Ishikawa (cell line): ENCODE data around the gene CNTNAP5.

Source experiments
- CEBPB ChIP-seq: IDR thresholded peaks from 2 replicates; pipeline ENCODE4 v1.6.1; 2012
- CREB1 ChIP-seq: IDR thresholded peaks from 2 replicates; pipeline ENCODE4 v1.6.1; 2012; ENCODE audit warnings: low read depth
- EGR1 ChIP-seq: IDR thresholded peaks from 2 replicates; pipeline ENCODE4 v1.6.1; 2012
- EP300 ChIP-seq: IDR thresholded peaks from 2 replicates; pipeline ENCODE4 v1.6.1; 2012; ENCODE audit warnings: borderline replicate concordance
- FOXM1 ChIP-seq: IDR thresholded peaks from 2 replicates; pipeline ENCODE4 v1.6.1; 2012; ENCODE audit warnings: low read depth, borderline replicate concordance
- NFIC ChIP-seq: IDR thresholded peaks from 2 replicates; pipeline ENCODE4 v1.6.1; 2012
- RAD21 ChIP-seq: IDR thresholded peaks from 2 replicates; pipeline ENCODE4 v1.6.1; 2012; ENCODE audit warnings: low read depth
- TAF1 ChIP-seq: IDR thresholded peaks from 2 replicates; pipeline ENCODE4 v1.6.1; 2012; ENCODE audit warnings: low read depth, mild to moderate bottlenecking
- TCF12 ChIP-seq: IDR thresholded peaks from 2 replicates; pipeline ENCODE4 v1.6.1; 2012; ENCODE audit warnings: low read depth
- TEAD4 ChIP-seq: IDR thresholded peaks from 2 replicates; pipeline ENCODE4 v1.6.1; 2012
- YY1 ChIP-seq: IDR thresholded peaks from 2 replicates; pipeline ENCODE4 v1.6.1; 2012; ENCODE audit warnings: low read depth
- ZBTB7A ChIP-seq: IDR thresholded peaks from 2 replicates; pipeline ENCODE4 v1.6.1; 2012; ENCODE audit warnings: low read depth
- TF ChIP-seq, protein P1 (sequence below): IDR thresholded peaks from 2 replicates; pipeline ENCODE4 v1.6.1; 2012; ENCODE audit warnings: low read depth, mild to moderate bottlenecking
- TF ChIP-seq, protein P2 (sequence below): IDR thresholded peaks from 2 replicates; pipeline ENCODE4 v1.6.1; 2012
- TF ChIP-seq, protein P3 (sequence below): IDR thresholded peaks from 2 replicates; pipeline ENCODE4 v1.6.1; 2012

Gene CNTNAP5

DNA sequence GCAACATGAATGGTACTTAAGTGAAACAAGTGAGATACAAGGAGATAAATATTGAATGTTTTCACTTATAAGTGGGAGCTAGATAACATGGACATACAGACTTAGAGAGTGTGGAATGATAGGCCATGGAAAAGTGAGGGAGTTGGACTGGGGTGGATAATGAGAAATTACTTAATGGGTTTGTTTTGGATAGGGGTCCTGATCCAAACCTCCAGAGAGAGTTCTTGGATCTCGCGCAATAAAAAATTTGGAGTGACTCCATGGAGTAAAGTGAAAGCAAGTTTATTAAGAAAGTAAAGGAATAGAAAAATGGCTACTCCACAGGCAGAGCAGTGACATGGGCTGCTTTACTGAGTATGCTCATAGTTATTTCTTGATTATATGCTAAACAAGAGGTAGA, 508.9 kb downstream of the CNTNAP5 start:
- no peak for TF ChIP-seq EGR1
- no peak for TF ChIP-seq CEBPB
- no peak for TF ChIP-seq TAF1
- TF ChIP-seq, protein P1, sequence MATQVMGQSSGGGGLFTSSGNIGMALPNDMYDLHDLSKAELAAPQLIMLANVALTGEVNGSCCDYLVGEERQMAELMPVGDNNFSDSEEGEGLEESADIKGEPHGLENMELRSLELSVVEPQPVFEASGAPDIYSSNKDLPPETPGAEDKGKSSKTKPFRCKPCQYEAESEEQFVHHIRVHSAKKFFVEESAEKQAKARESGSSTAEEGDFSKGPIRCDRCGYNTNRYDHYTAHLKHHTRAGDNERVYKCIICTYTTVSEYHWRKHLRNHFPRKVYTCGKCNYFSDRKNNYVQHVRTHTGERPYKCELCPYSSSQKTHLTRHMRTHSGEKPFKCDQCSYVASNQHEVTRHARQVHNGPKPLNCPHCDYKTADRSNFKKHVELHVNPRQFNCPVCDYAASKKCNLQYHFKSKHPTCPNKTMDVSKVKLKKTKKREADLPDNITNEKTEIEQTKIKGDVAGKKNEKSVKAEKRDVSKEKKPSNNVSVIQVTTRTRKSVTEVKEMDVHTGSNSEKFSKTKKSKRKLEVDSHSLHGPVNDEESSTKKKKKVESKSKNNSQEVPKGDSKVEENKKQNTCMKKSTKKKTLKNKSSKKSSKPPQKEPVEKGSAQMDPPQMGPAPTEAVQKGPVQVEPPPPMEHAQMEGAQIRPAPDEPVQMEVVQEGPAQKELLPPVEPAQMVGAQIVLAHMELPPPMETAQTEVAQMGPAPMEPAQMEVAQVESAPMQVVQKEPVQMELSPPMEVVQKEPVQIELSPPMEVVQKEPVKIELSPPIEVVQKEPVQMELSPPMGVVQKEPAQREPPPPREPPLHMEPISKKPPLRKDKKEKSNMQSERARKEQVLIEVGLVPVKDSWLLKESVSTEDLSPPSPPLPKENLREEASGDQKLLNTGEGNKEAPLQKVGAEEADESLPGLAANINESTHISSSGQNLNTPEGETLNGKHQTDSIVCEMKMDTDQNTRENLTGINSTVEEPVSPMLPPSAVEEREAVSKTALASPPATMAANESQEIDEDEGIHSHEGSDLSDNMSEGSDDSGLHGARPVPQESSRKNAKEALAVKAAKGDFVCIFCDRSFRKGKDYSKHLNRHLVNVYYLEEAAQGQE = no peak
- TF ChIP-seq ZBTB7A = no peak
- TF ChIP-seq EP300 = no peak

- TF ChIP-seq TCF12 (no peak), CREB1 (no peak), CEBPB (no peak), EP300 (no peak), ZBTB7A (no peak), NFIC (no peak)
- TF ChIP-seq, protein P2, sequence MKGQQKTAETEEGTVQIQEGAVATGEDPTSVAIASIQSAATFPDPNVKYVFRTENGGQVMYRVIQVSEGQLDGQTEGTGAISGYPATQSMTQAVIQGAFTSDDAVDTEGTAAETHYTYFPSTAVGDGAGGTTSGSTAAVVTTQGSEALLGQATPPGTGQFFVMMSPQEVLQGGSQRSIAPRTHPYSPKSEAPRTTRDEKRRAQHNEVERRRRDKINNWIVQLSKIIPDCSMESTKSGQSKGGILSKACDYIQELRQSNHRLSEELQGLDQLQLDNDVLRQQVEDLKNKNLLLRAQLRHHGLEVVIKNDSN = no peak
- TF ChIP-seq, protein P1 = no peak
- TF ChIP-seq, protein P3, sequence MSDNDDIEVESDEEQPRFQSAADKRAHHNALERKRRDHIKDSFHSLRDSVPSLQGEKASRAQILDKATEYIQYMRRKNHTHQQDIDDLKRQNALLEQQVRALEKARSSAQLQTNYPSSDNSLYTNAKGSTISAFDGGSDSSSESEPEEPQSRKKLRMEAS = no peak
These were observed 510.7 kb downstream of the CNTNAP5 start for GRCh38 chr2:124535816-124536215.

- TF ChIP-seq, protein P1 = no peak
- TF ChIP-seq TCF12 = no peak
- TF ChIP-seq, protein P2 = no peak
- TF ChIP-seq CEBPB = no peak
- TF ChIP-seq ZBTB7A = no peak
- TF ChIP-seq EP300 = no peak
- no peak for TF ChIP-seq EGR1
- TF ChIP-seq RAD21 = no peak
- no peak for TF ChIP-seq TEAD4
- TF ChIP-seq, protein P3 = no peak
- TF ChIP-seq YY1 = no peak
- TF ChIP-seq NFIC = no peak
- no peak for TF ChIP-seq CREB1
- no peak for TF ChIP-seq FOXM1
- TF ChIP-seq TAF1 = no peak
These were observed 511.5 kb downstream of the CNTNAP5 start for GRCh38 chr2:124536591-124536990.

- TF ChIP-seq, protein P1 = no peak
- TF ChIP-seq TAF1 = no peak
- TF ChIP-seq CREB1 = no peak
- no peak for TF ChIP-seq YY1
- TF ChIP-seq NFIC = no peak
- no peak for TF ChIP-seq CEBPB
- TF ChIP-seq EP300 = no peak
- TF ChIP-seq, protein P3 = no peak
- no peak for TF ChIP-seq RAD21
- no peak for TF ChIP-seq FOXM1
- no peak for TF ChIP-seq TCF12
- no peak for TF ChIP-seq EGR1
- TF ChIP-seq, protein P2 = no peak
- no peak for TF ChIP-seq TEAD4
- TF ChIP-seq ZBTB7A = no peak
These were observed 513.5 kb downstream of the CNTNAP5 start for GRCh38 chr2:124538549-124538948.
